ENCODE measurements around the gene SACM1L.
A peak's percentile ranks its signal among the peaks of the same experiment; 100 is the strongest.

Gene SACM1L

GRCh38 chr3:45660567-45660901 lies 28.7 kb upstream of the SACM1L start:
- Histone ChIP-seq H3K79me2 (ENCODE audit: control insufficient read depth, low read length) (no peaks in the 10 kb centered on the region), H3F3A (ENCODE audit: control insufficient read depth, insufficient read depth) (no peaks in the 10 kb centered on the region), H3K4me1 (ENCODE audit: control insufficient read depth, low read length) (peaks cover 23% of the 10 kb centered on the region), H3K9me3 (ENCODE audit: control insufficient read depth, insufficient read depth, low read length) (no peaks in the 10 kb centered on the region), H3K27ac (ENCODE audit: low read depth, low read length) (no peak overlapping the region), H3K36me3 (ENCODE audit: control insufficient read depth, low read length) (no peaks in the 10 kb centered on the region), H3K27me3 (ENCODE audit: control insufficient read depth, low read length) (peaks cover 9% of the 10 kb centered on the region), H4K20me1 (ENCODE audit: control insufficient read depth, insufficient read depth, low read depth, low read length) (no peaks in the 10 kb centered on the region; the same call in 1 of the 2 replicates), H3K4me2 (ENCODE audit: low read length) (no peak overlapping the region), H3K9me2 (replicated peaks; ENCODE audit: control insufficient read depth, low read length) (no peaks in the 10 kb centered on the region), H3K4me3 (ENCODE audit: low read length) (no peak overlapping the region)
- TF ChIP-seq CTCF (IDR thresholded peaks at IDR 0.05; ENCODE audit: low read depth, low read length, poor library complexity, severe bottlenecking) (no peak), EZH2phosphoT487 (IDR thresholded peaks at IDR 0.05; ENCODE audit: borderline replicate concordance, low read length) (no peak)

GRCh38 chr3:45664578-45664977 lies 24.6 kb upstream of the SACM1L start:
- peak overlapping the region; percentile 52 for H3K4me3 ChIP-seq (ENCODE audit: low read length)
- H3K27me3 ChIP-seq (ENCODE audit: control insufficient read depth, low read length): peaks cover 9% of the 10 kb centered on the region
- H3K9me3 ChIP-seq (ENCODE audit: control insufficient read depth, insufficient read depth, low read length): no peaks in the 10 kb centered on the region
- H3K27ac ChIP-seq (ENCODE audit: low read depth, low read length): no peak overlapping the region
- peaks cover 19% of the 10 kb centered on the region for H3K4me1 ChIP-seq (ENCODE audit: control insufficient read depth, low read length)
- H3K36me3 ChIP-seq (ENCODE audit: control insufficient read depth, low read length): no peaks in the 10 kb centered on the region
- TF ChIP-seq CTCF (IDR thresholded peaks at IDR 0.05; ENCODE audit: low read depth, low read length, poor library complexity, severe bottlenecking): no peak
- no peak for TF ChIP-seq EZH2phosphoT487 (IDR thresholded peaks at IDR 0.05; ENCODE audit: borderline replicate concordance, low read length)
- H3K9me2 ChIP-seq (replicated peaks; ENCODE audit: control insufficient read depth, low read length): no peaks in the 10 kb centered on the region
- no peaks in the 10 kb centered on the region for H3F3A ChIP-seq (ENCODE audit: control insufficient read depth, insufficient read depth)
- no peaks in the 10 kb centered on the region for H3K79me2 ChIP-seq (ENCODE audit: control insufficient read depth, low read length)
- no peaks in the 10 kb centered on the region; the same call in 1 of the 2 replicates for H4K20me1 ChIP-seq (ENCODE audit: control insufficient read depth, insufficient read depth, low read depth, low read length)
- peak overlapping the region; percentile 55 for H3K4me2 ChIP-seq (ENCODE audit: low read length)

- no peaks in the 10 kb centered on the region; the same call in 1 of the 2 replicates for H4K20me1 ChIP-seq (ENCODE audit: control insufficient read depth, insufficient read depth, low read depth, low read length)
- H3K9me3 ChIP-seq (ENCODE audit: control insufficient read depth, insufficient read depth, low read length): no peaks in the 10 kb centered on the region
- peaks cover 16% of the 10 kb centered on the region for H3K4me1 ChIP-seq (ENCODE audit: control insufficient read depth, low read length)
- H3K79me2 ChIP-seq (ENCODE audit: control insufficient read depth, low read length): no peaks in the 10 kb centered on the region
- no peaks in the 10 kb centered on the region for H3F3A ChIP-seq (ENCODE audit: control insufficient read depth, insufficient read depth)
- peak overlapping the region; percentile 52 for H3K4me3 ChIP-seq (ENCODE audit: low read length)
- no peaks in the 10 kb centered on the region for H3K9me2 ChIP-seq (replicated peaks; ENCODE audit: control insufficient read depth, low read length)
- H3K36me3 ChIP-seq (ENCODE audit: control insufficient read depth, low read length): no peaks in the 10 kb centered on the region
- TF ChIP-seq EZH2phosphoT487 (IDR thresholded peaks at IDR 0.05; ENCODE audit: borderline replicate concordance, low read length) (no peak), CTCF (IDR thresholded peaks at IDR 0.05; ENCODE audit: low read depth, low read length, poor library complexity, severe bottlenecking) (peak; percentile 69)
- H3K4me2 ChIP-seq (ENCODE audit: low read length): peak overlapping the region; percentile 55
- no peak overlapping the region for H3K27ac ChIP-seq (ENCODE audit: low read depth, low read length)
- H3K27me3 ChIP-seq (ENCODE audit: control insufficient read depth, low read length): peaks cover 9% of the 10 kb centered on the region
These were observed 24.1 kb upstream of the SACM1L start for GRCh38 chr3:45665101-45665572.

Measured in DOHH2 (cell line).